ENCODE measurements around the gene PRKD1. TPM values are rescaled to one million over a fixed set of nuclear protein-coding genes. Genes with fewer than 3 reads are reported as not detected.

The PRKD1 gene
- total RNA-seq, 3 donors from 2014 or later: 0.93 to 10.2 (median 3.1) TPM

DNA sequence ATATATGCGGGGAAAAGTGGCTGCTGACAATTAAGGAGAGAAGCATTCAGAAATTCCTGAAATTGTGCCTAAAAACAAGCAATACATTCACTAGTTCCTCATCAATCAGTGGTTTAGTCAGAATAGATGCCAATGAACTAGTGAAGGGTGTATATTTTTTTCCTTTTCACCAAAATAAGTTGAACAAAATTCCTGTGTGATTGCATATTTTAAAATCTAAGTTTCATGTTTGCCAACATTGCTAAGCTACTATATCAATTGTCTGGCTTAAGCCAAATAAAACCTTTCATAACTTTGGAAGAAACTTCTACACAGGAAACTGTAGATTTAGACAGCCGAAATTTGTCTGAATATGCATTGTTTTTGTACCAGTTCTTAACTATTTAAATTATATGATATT lies 8.7 kb downstream of the PRKD1 start:
- no peaks in the 10 kb centered on the region for H3K9me3 ChIP-seq
- ATAC-seq (no peak), DNase-seq (no peak)
- H3K36me3 ChIP-seq (ENCODE audit: low read depth): no peaks in the 10 kb centered on the region
- intact Hi-C loops (cut with DNase I, micrococcal nuclease): no loop called here
- H3K4me1 ChIP-seq (ENCODE audit: low read depth): no peaks in the 10 kb centered on the region
- TF ChIP-seq, protein P1, sequence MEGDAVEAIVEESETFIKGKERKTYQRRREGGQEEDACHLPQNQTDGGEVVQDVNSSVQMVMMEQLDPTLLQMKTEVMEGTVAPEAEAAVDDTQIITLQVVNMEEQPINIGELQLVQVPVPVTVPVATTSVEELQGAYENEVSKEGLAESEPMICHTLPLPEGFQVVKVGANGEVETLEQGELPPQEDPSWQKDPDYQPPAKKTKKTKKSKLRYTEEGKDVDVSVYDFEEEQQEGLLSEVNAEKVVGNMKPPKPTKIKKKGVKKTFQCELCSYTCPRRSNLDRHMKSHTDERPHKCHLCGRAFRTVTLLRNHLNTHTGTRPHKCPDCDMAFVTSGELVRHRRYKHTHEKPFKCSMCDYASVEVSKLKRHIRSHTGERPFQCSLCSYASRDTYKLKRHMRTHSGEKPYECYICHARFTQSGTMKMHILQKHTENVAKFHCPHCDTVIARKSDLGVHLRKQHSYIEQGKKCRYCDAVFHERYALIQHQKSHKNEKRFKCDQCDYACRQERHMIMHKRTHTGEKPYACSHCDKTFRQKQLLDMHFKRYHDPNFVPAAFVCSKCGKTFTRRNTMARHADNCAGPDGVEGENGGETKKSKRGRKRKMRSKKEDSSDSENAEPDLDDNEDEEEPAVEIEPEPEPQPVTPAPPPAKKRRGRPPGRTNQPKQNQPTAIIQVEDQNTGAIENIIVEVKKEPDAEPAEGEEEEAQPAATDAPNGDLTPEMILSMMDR (IDR thresholded peaks at IDR 0.05): no peak
- no peak overlapping the region for H3K4me3 ChIP-seq

DNA sequence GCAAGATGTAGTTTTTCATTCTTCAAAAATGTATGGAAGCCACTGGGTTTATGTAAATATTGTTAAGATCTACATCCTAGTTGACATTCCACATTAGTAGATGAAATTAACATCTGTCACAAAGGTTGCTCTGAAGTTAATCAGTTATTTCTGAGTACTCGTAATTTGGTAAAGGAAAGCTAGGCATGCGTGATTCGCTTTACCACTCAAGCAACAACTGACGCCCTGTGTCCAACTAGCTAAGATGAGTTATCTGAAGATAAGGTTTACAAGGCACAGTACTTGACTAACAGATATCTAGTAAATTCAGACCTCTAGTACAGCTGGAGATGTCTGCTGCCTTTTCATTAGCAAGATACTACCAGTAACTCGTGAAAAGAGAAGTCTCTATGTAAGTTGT lies 14.1 kb downstream of the PRKD1 start:
- H3K4me1 ChIP-seq (ENCODE audit: low read depth): no peaks in the 10 kb centered on the region
- no peak overlapping the region for H3K4me3 ChIP-seq
- H3K9me3 ChIP-seq: no peaks in the 10 kb centered on the region
- H3K36me3 ChIP-seq (ENCODE audit: low read depth): no peaks in the 10 kb centered on the region
- no peak for DNase-seq
- TF ChIP-seq, protein P1 (IDR thresholded peaks at IDR 0.05): no peak
- ATAC-seq: peak; percentile 36
- intact Hi-C loops (cut with DNase I, micrococcal nuclease): no loop called here

DNA sequence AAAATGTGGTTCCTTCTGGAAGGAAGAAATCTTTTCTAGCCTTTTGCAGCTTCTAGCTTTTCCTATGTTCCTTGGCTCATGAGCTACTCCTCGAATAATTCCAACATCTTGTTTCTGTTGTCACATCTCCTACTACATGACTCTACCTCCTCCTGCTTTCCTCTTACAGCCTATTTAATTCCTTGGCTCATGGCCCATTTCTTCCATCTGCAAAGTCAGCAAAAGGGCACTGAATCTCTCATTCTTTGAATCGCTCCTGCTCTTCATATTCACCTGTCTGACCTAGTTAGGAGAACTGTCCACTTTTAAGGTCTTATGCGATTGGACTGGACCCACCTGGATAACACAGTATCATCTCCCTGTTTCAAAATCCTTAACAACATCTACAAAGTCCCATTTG lies 15.8 kb downstream of the PRKD1 start:
- no peaks in the 10 kb centered on the region for H3K36me3 ChIP-seq (ENCODE audit: low read depth)
- DNase-seq: no peak
- ATAC-seq: no peak
- no peak overlapping the region for H3K4me3 ChIP-seq
- no peaks in the 10 kb centered on the region for H3K9me3 ChIP-seq
- intact Hi-C loops (cut with DNase I, micrococcal nuclease): no loop called here
- TF ChIP-seq, protein P1 (IDR thresholded peaks at IDR 0.05): no peak
- peaks cover 1% of the 10 kb centered on the region for H3K4me1 ChIP-seq (ENCODE audit: low read depth)

DNA sequence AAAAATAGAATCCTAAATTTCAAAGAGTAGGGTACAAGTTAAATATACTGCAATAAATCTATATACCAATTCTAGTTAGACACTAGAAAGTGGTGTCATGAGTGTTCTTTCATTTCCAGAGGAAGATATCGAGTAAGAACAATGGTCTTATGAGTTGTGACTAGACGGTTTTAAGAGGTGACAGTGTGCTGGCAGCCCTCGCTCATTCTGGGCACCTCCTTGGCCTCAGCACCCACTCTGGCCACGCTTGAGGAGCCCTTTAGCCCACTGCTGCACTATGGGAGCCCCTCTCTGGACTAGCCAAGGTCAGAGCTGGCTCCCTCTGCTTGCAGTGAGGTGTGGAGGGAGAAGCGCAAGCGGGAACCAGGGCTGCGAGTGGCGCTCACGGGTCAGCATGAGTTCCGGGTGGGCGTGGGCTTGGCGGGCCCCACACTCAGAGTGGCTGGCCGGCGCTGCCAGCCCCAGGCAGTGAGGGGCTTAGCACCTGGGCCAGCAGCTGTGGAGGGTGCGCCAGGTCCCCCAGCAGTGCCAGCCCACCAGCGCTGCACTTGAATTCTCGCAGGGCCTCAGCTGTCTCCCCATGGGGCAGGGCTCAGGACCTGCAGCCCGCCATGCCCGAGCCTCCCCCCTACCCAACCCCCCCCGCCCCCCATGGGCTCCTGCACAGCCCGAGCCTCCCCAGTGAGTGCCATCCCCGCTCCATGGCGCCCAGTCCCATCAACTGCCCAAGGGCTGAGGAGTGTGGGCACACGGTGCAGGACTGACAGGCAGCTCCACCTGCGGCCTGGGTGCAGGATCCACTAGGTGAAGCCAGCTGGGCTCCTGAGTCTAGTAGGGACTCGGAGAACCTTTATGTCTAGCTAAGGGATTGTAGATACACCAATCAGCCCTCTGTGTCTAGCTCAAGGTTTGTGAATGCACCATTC lies 18.7 kb downstream of the PRKD1 start:
- Histone ChIP-seq H3K36me3 (ENCODE audit: low read depth) (no peaks in the 10 kb centered on the region), H3K9me3 (no peaks in the 10 kb centered on the region), H3K4me1 (ENCODE audit: low read depth) (peaks cover 7% of the 10 kb centered on the region), H3K4me3 (no peak overlapping the region)
- DNase-seq (no peak), ATAC-seq (no peak)
- TF ChIP-seq, protein P1 (IDR thresholded peaks at IDR 0.05): no peak
- intact Hi-C loops (cut with DNase I, micrococcal nuclease): no loop called here

DNA sequence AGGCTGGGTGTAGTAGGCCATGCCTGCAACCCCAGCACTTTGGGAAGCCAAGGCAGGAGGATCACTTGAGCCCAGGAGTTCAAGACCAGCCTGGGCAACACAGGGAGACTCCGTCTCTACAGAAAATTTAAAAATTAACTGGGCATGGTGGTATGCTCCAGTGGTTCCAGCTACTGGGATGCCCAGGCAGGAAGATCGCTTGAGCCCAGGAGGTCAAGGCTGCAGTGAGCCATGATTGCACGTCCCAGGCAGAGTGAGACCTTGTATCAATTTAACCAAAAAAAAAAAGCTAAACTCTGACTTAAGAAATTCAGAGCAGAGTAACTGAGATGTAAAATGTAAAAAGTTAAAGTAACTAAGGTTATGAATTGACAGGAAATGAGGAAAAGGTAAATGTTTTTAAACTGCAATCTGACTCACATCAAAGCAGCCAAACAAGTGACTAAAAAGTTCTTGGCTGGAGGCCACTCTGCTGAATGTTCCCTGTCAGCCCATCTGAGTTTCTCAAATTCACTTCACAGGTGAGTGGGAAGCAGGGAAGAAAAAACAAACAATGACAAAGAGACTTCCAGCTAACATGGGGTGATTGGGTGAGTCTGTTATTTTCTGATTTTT lies 21.3 kb downstream of the PRKD1 start:
- DNase-seq: peak in 1 of 3 donors; percentile 7
- Histone ChIP-seq H3K36me3 (ENCODE audit: low read depth) (no peaks in the 10 kb centered on the region), H3K9me3 (no peaks in the 10 kb centered on the region), H3K4me1 (ENCODE audit: low read depth) (peaks cover 7% of the 10 kb centered on the region), H3K4me3 (no peak overlapping the region)
- ATAC-seq: peak; percentile 61
- TF ChIP-seq, protein P1 (IDR thresholded peaks at IDR 0.05): no peak
- intact Hi-C loops (cut with DNase I, micrococcal nuclease): no loop called here
